ENCODE results near the gene VKORC1. TPM values are rescaled to one million over a fixed set of nuclear protein-coding genes. Genes with fewer than 3 reads are reported as not detected.

The VKORC1 gene
- total RNA-seq, 1 donor from 2014 or later: 56.2 TPM

DNA sequence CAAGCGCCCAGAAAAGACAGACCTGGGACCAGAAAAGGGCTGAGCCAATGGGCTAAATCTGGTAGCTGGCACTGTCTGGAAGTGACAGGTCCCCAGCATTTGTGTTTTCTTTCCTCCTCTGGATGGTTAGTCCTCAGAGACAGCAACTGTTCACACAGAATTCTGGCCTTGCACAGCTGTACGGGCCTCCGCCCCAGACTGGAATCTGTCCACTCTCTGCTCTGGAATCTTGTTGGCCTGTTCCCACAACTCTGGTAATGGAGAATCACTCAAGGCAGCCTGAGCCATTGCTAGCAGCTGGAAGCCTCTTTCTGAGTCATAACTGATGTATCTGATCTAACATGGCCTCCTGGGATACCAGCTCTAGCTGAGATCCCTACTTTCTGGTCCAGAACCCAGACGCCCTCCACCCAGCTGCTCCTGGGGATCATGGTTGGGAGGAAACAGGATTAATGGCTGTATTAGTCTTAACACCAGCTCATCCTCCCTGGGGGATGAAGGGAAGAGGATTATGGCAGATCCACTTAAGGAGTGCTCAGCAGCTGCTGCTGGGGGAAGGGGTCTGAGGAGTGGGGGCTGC lies 29.6 kb downstream of the VKORC1 start:
- Mint-ChIP-seq H3K4me3 (peak overlapping the region; percentile 82), H3K27me3 (no peaks in the 10 kb centered on the region), H3K36me3 (ENCODE audit: low read depth) (peaks cover 37% of the 10 kb centered on the region), H3K27ac (peak overlapping the region; percentile 86), H3K9me3 (no peaks in the 10 kb centered on the region), H3K4me1 (peaks cover 47% of the 10 kb centered on the region)
- DNase-seq: peak; percentile 66
- intact Hi-C loops (cut with micrococcal nuclease): no loop called here

DNA sequence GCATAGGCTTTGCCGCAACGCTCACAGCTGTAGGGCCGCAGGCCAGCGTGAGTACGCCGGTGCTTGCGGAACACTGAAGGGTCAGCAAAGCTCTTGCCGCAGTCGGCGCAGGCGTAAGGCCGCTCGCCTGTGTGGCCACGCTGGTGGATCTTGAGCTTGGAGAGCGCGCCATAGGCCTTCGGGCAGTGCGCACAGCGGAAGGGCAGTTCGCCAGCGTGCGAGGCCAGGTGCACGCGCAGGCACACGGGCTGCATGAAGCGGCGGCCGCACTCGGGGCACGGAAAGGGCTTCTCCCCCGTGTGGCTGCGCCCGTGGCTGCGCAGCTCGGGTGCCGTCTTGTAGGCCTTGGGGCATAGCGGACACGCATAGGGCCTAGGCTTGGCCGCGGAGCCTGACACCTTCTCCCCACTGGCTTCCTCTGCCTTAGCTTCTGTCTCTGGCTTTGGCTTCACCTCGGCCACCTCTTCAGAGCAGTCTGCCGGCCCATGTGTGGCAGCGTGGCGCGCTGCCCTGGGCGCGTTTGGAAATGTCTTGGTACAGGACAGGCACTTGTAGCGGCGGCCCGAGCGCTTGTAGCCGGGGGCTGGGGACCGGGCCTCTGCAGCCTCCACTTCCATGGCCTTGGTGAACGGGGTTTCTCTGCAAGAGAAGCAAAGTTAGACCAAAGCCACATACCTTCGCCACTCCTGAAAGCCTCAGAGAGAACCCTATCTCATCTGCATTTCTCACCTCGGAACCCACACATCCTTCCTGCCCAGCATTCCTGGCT lies 30.6 kb downstream of the VKORC1 start:
- peak; percentile 78 for DNase-seq
- H3K36me3 Mint-ChIP-seq (ENCODE audit: low read depth): peaks cover 39% of the 10 kb centered on the region
- no peaks in the 10 kb centered on the region for H3K27me3 Mint-ChIP-seq
- intact Hi-C loops (cut with micrococcal nuclease): no loop called here
- no peaks in the 10 kb centered on the region for H3K9me3 Mint-ChIP-seq
- H3K27ac Mint-ChIP-seq: peak overlapping the region; percentile 86
- H3K4me3 Mint-ChIP-seq: peak overlapping the region; percentile 82
- peaks cover 43% of the 10 kb centered on the region for H3K4me1 Mint-ChIP-seq

DNA sequence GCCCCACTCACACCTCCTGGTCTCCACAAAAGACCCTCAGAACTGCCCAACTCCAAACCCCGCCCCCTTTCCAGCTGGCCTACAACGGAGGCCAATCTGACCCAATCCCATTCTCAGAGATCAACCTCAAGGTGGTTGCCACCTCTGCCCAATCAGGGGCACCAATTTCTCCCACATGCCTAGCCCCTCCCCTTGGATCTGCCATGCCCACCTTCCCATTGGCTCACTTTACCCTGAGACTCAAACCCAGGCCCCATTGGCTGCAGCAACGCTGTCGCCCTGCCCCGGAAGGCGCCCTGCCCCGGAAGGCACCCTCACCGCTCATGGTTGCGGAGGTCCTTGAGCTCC lies 31.1 kb downstream of the VKORC1 start:
- H3K4me1 Mint-ChIP-seq: peaks cover 41% of the 10 kb centered on the region
- peaks cover 39% of the 10 kb centered on the region for H3K36me3 Mint-ChIP-seq (ENCODE audit: low read depth)
- no peak for DNase-seq
- no peaks in the 10 kb centered on the region for H3K9me3 Mint-ChIP-seq
- peak overlapping the region; percentile 56 for H3K27ac Mint-ChIP-seq
- intact Hi-C loops (cut with micrococcal nuclease): no loop called here
- no peaks in the 10 kb centered on the region for H3K27me3 Mint-ChIP-seq
- peak overlapping the region; percentile 82 for H3K4me3 Mint-ChIP-seq

DNA sequence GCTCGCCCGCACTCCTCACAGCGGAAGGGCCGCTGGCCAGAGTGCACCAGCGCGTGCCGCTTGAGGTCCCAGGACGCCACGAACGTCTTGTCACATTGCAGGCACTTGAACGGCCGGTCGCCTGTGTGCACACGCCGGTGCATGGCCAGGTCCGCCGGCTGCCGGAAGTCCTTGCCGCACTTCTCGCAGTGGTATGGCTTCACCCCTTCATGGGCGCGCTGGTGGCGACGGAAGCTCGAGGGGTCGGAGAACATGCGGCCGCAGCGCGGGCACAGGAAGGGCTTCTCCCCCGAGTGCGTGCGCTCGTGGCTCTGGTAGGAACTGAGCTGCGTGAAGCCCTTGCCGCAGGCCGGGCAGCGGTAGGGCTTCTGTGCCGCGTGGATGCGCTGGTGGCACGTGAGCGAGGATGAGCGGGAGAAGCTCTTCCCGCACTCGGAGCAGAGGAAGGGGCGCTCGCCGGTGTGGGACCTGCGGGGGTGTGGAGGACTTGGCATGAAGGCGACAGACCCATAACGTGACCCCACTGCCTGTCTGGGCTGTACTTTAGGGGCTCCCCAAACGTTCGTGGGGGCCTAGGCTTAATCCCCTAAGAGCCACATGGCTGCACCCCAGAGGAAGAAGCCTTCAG lies 32.7 kb downstream of the VKORC1 start:
- intact Hi-C loops (cut with micrococcal nuclease): no loop called here
- Mint-ChIP-seq H3K27me3 (no peaks in the 10 kb centered on the region), H3K4me1 (peaks cover 40% of the 10 kb centered on the region), H3K27ac (peak overlapping the region; percentile 34), H3K36me3 (ENCODE audit: low read depth) (peaks cover 40% of the 10 kb centered on the region), H3K9me3 (no peaks in the 10 kb centered on the region), H3K4me3 (no peak overlapping the region)
- DNase-seq: no peak

DNA sequence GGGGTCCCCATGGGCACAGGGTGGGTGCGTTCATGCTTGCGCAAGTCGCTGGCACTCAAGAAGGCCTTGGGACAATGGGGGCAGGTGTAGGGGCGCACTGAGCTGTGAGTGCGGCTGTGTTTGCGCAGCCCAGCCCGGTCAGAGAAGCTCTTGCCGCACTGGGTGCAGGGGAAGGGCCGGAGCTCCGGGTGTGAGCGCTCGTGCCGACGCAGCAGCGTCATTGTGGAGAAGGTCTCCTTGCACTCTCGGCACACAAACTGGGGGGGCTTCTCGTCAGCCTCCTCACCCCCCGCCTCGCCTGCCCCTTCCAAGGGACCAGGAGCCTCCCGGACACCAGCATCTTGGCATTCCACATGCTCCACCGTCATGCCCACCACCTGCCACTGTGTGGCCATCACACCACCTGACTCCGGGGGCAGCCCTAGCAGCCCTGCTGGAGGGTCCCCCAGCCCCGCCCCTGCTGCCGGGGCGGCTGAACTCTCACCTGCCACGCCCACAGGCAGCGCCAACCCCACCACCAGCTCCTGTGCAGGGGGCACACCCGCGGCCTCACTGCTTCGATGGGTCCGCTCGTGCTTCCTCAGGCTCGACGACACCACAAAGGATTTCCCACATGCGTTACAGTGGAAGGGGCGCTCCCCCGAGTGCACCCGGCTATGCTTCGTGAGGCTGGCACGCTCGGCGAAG lies 33.3 kb downstream of the VKORC1 start:
- intact Hi-C loops (cut with micrococcal nuclease): no loop called here
- Mint-ChIP-seq H3K4me1 (peaks cover 35% of the 10 kb centered on the region), H3K36me3 (ENCODE audit: low read depth) (peaks cover 40% of the 10 kb centered on the region), H3K9me3 (no peaks in the 10 kb centered on the region), H3K27ac (no peak overlapping the region), H3K27me3 (no peaks in the 10 kb centered on the region), H3K4me3 (no peak overlapping the region)
- no peak for DNase-seq

DNA sequence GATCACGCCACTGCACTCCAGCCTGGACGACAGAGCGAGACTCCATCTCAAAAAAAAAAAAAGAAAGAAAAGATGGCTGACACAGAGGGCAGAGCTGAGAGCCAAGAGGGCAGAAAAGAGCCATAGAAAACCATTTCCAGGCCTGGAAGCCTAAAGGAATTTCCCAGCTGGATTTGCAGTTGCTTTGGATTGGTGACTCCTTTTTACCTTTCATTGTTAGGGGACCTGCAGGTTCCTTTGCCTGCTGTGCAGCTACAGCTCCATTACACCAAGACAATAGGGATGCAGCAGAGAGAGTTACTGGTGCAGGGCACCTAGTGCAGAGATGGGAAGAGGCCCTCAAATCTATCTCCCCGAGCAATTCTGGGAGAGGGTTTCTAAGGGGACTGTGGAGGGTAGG lies 39.0 kb downstream of the VKORC1 start:
- Mint-ChIP-seq H3K9me3 (no peaks in the 10 kb centered on the region), H3K4me1 (peaks cover 9% of the 10 kb centered on the region), H3K4me3 (no peak overlapping the region), H3K27me3 (no peaks in the 10 kb centered on the region), H3K36me3 (ENCODE audit: low read depth) (peaks cover 9% of the 10 kb centered on the region), H3K27ac (no peak overlapping the region)
- intact Hi-C loops (cut with micrococcal nuclease): no loop called here
- no peak for DNase-seq

DNA sequence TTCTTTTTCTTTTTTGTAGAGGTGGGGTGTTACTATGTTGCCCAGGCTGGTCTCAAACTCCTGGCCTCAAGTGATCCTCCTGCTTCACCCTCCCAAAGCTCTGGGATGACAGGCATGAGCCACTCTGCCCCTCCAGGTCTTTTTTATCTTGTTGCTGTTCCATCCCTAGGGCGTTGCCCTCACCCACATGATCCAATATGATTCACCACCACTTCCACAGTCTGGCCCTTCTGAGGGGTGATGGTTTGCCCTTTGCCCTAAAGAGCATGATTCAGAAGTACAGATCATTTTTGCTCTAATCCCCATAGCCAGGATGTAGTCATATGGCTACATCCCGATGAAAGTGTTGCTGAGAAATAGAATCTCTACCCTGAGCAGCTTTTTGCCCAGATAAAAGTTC lies 42.5 kb downstream of the VKORC1 start:
- intact Hi-C loops (cut with micrococcal nuclease): no loop called here
- Mint-ChIP-seq H3K4me1 (peaks cover 7% of the 10 kb centered on the region), H3K9me3 (no peaks in the 10 kb centered on the region), H3K4me3 (no peak overlapping the region), H3K36me3 (ENCODE audit: low read depth) (no peaks in the 10 kb centered on the region), H3K27ac (no peak overlapping the region), H3K27me3 (no peaks in the 10 kb centered on the region)
- DNase-seq: no peak

DNA sequence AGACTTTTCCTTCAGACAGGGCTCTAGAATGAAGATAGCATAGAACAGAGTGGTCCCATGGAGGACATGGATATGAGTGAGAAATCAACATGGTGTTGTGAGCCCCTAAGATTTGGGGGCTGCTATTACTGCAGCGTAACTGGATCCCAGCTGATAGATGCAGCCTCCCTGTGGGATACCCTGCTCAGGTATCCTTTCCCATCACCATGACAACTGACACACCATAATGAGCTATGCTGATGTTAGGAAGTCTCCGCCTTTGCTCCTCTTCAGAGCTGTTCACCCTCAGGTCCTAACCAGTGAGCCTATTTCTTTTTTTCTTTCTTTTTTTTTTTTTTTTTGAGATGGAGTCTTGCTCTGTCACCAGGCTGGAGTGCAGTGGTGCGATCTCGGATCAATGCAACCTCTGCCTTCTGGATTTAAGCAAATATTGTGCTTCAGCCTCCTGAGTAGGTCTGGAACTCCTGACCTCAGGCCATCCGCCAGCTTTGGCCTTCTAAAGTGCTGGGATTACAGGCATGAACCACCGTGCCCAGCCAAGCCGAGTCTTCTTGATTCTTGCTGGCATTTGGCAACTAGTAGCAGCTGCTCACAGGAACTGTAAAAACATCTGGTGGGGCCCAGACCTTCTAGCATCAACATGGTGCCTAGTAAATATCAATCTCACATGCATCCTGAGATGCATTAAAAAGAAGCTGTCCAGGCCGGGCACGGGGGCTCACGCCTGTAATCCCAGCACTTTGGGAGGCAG lies 44.1 kb downstream of the VKORC1 start:
- Mint-ChIP-seq H3K36me3 (ENCODE audit: low read depth) (no peaks in the 10 kb centered on the region), H3K9me3 (no peaks in the 10 kb centered on the region), H3K27me3 (no peaks in the 10 kb centered on the region), H3K27ac (no peak overlapping the region), H3K4me3 (no peak overlapping the region), H3K4me1 (peaks cover 7% of the 10 kb centered on the region)
- intact Hi-C loops (cut with micrococcal nuclease): no loop called here
- no peak for DNase-seq

DNA sequence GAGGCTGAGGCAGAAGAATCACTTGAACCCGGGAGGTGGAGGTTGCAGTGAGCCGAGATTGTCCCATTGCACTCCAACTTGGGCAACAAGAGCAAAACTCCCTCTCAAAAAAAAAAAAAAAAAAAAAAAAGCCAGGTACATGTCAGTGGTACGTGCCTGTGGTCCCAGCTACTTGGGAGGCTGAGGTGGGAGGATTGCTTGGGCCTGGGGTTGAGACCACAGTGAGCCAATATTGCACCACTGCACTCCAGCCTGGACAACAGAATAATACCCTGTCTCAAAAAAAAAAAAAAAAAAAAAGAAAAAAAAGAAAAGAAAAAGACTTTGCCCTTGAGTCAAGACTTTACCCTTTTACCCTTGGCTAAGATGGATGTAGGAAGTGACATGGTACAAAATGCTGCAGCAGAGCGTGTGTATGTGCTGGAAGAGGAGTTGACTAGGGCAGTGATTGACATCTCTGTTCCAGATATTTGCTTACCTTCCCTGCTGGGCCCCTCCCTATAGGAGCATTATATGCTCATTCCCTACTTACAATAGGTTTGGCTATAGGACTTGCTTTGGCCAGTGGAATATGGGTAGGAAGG lies 50.6 kb downstream of the VKORC1 start:
- no peak overlapping the region for H3K4me3 Mint-ChIP-seq
- no peaks in the 10 kb centered on the region for H3K9me3 Mint-ChIP-seq
- peaks cover 21% of the 10 kb centered on the region for H3K36me3 Mint-ChIP-seq (ENCODE audit: low read depth)
- H3K4me1 Mint-ChIP-seq: no peaks in the 10 kb centered on the region
- no peak for DNase-seq
- intact Hi-C loops (cut with micrococcal nuclease): loop anchor here (1.0 kb wide), 1 partner anchor 23 kb away; no protein-coding TSS in a partner anchor
- no peaks in the 10 kb centered on the region for H3K27me3 Mint-ChIP-seq
- no peak overlapping the region for H3K27ac Mint-ChIP-seq

DNA sequence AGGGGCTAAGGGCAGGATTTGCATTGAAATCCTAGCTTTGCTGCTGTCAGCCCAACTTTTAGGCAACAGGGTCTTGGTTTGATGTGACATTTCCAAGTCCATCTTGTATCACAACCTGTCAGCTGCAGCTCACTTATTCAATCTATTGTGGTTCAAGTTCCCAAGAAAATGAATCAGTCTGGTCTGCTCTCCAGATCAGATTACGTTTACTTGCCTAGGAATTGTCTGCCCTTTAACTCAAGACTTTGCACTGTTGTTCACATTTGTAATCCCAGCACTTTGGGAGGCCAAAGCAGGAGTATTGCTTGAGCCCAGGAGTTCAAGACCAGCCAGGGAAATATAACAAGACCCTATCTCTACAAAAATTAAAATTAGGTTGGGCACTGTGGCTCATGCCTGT lies 51.2 kb downstream of the VKORC1 start:
- Mint-ChIP-seq H3K4me1 (no peaks in the 10 kb centered on the region), H3K4me3 (no peak overlapping the region)
- intact Hi-C loops (cut with micrococcal nuclease): no loop called here

DNA sequence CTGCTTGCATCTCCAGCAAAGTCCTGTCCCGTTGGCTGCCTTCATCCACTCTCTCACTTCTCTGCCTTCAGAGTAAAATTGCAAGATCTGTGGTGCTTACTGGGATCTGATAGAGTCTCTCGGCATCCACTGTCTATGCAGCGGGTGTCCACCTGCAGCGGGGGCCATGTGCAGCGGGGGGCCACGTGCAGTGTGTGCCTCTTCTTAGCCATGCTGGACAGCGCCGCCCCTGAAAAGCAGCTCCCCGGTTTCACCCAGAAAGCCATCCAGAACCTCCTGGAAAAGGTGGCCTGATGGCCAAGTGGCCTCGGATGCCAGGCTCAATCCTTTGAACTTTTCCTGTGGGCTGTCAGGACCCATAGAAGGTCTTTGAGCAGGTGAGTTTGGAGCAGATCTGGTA lies 51.7 kb downstream of the VKORC1 start:
- Mint-ChIP-seq H3K9me3 (no peaks in the 10 kb centered on the region), H3K27me3 (no peaks in the 10 kb centered on the region), H3K27ac (no peak overlapping the region), H3K4me1 (no peaks in the 10 kb centered on the region), H3K36me3 (ENCODE audit: low read depth) (peaks cover 27% of the 10 kb centered on the region), H3K4me3 (no peak overlapping the region)
- intact Hi-C loops (cut with micrococcal nuclease): no loop called here
- no peak for DNase-seq

More for the DNA sequence above, 51.2 kb downstream of the VKORC1 start:
- Mint-ChIP-seq H3K27ac (no peak overlapping the region), H3K27me3 (no peaks in the 10 kb centered on the region), H3K9me3 (no peaks in the 10 kb centered on the region), H3K36me3 (ENCODE audit: low read depth) (peaks cover 27% of the 10 kb centered on the region)
- DNase-seq: no peak

All from activated CD4-positive, alpha-beta T cell treated with anti-CD3 and anti-CD28 coated beads, Interleukin-2, amount 10 ng/mL, durations not matched to agents 24 days and 14 days (primary cell).